Erythroblast (primary cell): ENCODE data around the gene PPM1M.

ENCODE experiments used
- DNase-seq, 2 experiments: peaks; one replicate each; lab custom pipeline; 2025; lab: John Stamatoyannopoulos, UW
- GATA1 ChIP-seq: IDR thresholded peaks from 2 replicates; pipeline ENCODE4 v1.6.1; 2011; ENCODE audit warnings: low read depth, mild to moderate bottlenecking, control low read depth, low read length, moderate library complexity
- POLR2A ChIP-seq: IDR thresholded peaks from 2 replicates; pipeline ENCODE4 v1.6.1; 2011; ENCODE audit warnings: mild to moderate bottlenecking, low read length

PPM1M gene

DNA sequence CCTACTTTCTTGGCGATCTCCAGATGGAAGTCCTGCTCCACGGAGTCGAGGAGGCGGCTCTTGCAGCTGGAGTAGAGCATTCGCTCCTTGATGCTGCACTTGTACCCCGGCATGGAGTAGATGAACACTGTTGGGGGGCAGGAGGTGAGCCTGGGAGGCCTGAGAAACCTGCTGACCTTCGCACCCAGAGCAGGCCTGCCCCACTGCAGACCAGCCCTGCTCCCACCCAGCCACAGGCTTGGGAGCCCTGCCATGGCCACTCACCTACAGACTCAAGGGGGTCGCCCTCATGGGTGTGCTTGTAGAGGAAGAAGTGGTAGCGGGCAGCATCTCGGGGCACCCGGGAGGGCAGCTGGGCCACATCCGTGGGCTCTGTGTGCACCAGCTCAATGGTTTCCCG is 15.9 kb upstream of the PPM1M start:
- TF ChIP-seq GATA1 = no peak
- no peak for TF ChIP-seq POLR2A
- no peak for DNase-seq

DNA sequence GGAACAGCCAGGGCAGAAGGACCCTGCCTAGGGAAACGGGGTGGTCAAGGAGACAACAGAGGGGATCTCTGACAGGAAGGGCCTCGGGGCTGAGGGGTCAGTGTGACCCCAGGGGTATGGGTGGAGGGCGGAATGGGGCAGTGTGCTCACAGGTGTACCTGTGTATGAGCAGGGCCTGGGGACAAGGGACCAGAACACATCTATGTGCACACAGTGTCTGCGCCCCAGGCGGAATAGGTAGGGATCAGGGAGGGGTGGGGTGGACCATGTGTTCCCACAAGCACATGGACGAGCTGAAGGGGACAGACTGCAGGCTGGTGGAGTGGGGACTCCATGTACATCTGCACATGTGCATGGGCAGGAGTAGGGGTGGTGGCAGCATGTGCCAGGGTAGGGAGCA is 15.1 kb upstream of the PPM1M start:
- TF ChIP-seq POLR2A (no peak), GATA1 (no peak)
- no peak for DNase-seq

DNA sequence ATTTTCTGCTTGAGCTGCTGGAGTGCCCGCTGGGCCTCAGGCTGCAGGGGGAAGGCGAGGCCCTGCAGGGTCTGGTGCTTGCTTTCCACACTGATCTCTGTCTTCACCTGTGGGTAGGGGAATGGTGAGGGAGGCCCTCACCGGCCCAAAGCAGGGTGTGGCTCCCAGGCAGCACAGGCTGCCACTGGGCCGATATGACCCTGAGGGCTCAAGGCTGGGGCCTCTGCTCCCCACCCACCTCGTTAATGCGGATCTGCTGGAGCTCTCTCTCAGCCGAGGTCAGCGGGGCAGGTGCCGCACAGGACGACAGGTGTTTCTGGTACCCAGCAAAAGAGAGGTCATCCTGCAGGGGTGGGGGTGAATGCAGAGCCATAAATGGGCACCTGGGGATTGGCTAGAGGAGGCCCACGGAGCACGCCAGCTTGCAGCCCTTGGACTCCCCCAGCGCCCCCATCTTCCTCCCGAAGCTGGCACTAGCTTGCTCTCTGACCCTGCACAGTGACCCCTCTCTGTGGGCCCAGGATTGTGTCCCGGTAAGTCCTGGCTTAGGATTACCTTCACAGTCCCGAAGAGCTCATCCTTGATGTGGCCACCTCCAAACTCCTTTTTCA is 14.6 kb upstream of the PPM1M start:
- no peak for TF ChIP-seq POLR2A
- TF ChIP-seq GATA1 = no peak
- DNase-seq = no peak

DNA sequence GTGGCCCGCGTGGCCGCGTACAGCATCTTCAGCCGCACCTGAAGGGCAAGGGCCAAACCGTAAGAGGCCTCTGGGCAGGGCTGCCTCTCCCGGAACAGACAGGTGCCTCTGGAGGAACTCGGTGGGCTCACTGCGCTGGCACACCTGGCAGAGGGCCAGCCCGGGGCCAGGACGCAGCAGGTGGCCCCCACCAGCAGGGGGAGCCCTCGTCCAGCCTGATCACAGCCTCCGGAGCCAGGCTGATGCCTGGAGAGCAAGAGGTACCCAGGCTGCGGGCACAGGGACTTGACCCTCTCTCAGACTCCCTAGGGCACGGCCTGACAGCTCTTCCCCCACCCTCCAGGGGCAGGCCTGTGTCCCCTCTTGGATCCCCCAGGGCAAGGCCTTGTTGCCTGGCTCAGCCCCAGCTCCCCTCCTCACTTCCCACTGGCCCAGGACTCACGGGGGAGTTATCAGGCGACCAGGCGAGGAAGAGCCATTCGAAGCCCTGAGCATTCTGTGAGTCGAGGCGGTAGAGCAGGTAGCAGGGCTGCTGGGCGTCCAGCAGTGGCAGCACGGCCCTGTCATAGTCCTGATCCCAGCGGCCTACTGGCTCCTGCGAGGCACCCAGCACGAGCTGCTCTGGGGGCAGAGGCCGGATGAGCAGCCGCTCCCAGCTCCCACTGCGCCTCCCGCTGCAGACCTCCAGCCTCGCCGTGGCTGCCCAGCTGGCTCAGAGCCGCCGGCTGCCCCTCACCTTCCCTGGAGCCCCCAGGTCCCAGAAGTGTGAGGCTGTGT is 13.9 kb upstream of the PPM1M start:
- TF ChIP-seq POLR2A (no peak), GATA1 (no peak)
- DNase-seq = peak; percentile 79 to 91

DNA sequence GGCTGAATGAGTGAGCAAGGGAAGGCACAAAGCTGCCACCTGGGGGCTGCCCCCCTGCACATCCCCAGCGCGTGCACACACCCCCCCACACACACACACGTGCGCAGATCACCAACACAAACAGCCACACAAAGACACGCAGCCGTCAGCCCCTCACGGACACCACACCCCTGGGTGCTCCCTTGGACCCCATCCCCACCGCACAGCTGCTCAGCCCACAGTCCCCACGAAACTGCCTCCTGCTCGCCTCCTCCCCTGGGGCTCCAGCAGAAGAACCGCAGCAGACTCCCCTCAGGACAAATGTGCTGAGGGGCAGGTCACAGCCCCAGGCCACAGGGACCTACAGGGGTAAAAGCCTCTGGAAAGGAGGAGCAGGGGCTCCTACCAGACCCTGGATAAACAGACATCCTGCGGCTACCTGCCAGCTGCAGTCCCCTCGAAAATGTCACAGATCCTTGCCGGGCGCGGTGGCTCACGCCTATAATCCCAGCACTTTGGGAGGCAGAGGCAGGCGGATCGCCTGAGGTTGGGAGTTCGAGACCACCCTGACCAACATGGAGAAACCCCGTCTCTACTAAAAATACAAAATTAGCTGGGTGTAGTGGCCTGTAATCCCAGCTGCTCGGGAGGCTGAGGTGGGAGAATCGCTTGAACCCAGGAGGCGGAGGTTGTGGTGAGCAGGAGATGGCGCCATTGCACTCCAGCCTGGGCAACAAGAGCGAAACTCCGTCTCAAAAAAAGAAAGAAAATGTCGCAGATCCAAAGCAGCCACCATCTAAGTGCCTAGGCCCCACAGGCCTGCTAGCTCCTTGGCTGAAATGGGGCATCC is 13.1 kb upstream of the PPM1M start:
- TF ChIP-seq POLR2A (no peak), GATA1 (no peak)
- peak; percentile 18 to 30 for DNase-seq

DNA sequence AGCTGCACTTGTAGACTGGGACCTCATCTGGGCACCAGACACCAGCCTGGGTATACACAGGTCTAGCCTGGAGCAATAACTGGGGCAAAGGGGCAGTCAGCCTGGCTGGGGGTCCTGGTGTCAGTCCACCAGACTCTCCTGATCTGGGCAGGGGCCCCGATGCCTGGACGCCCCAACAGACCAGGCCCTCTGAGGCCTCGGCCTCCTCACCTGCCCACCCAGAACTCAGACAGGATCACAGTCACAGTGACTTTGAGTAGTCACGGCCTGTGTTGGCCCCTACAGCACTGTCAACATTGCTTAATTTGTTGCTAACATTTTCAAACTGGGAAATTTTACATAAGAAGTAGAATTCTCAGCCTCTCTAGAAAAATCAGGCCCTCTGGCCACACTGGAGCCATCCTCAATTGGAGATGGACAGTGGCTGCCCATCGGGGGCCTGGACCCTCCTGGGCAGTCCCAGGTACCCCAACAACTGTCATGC is 12.4 kb upstream of the PPM1M start:
- DNase-seq = no peak

DNA sequence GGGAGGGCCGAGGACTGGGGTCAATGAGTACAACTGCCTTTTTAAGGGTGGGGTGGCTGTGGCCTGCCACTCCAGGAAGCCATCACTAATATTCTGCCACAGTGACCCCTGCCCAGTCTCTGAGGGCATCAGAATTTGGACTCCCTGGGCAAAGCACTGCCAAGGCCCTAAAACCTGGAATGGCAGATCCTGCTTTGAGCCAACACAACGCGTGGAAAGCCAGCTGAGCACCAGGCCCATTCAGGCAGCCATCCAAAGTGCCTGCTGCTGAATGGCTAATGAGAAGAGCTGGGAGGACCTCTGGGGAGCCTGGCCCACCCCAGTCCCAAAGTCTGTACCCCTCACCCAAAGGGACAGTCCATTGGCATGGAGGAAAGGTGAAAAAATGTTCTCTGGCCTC is 11.6 kb upstream of the PPM1M start:
- DNase-seq = no peak
- no peak for TF ChIP-seq POLR2A
- TF ChIP-seq GATA1 = no peak

More for the DNA sequence above, 12.4 kb upstream of the PPM1M start:
- no peak for TF ChIP-seq POLR2A
- no peak for TF ChIP-seq GATA1

DNA sequence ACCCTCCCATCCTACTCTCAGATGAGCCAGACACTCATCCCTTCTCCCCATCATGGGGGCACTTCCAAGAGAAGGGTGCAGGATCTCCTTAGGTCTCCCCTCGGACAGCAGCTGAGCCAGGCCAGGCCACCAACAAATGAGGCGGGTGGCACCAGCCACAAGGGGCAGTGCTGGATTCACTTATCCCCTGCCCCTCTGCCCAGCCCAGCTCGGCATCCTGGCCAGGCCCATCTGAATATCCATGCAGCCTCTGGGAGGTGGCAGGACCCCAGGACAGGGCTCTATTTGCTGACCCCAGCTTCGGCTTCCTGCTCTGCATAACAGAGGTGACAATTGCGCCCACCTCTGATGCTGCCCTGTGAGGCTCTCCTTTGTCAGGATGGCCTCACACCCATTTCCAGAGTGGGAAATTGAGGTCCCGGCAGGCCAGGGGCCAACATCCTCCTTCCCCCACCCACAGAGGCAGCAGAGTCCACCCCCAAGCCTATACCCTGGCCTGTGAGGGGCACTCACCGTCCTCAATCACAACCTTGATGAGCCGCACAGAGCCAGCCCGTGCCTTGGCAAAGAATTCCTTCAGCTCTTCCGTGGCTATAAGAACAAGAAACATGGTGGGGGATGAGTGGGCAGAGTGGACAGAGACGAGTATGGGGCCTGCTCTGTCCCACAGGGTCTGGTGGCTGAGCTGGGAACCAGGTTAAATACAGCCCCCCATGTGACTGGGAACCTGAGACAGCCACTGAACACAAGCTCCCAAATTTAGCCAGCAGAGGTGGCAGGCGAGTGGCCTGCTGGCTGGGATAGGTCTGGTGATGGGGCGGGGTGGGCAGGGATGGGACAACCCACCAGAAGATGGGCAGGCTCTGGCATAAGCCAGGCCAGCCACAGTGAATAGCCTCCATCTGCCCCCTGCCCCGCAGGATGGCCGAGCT is 10.8 kb upstream of the PPM1M start:
- TF ChIP-seq POLR2A = no peak
- TF ChIP-seq GATA1 = no peak
- DNase-seq = no peak

DNA sequence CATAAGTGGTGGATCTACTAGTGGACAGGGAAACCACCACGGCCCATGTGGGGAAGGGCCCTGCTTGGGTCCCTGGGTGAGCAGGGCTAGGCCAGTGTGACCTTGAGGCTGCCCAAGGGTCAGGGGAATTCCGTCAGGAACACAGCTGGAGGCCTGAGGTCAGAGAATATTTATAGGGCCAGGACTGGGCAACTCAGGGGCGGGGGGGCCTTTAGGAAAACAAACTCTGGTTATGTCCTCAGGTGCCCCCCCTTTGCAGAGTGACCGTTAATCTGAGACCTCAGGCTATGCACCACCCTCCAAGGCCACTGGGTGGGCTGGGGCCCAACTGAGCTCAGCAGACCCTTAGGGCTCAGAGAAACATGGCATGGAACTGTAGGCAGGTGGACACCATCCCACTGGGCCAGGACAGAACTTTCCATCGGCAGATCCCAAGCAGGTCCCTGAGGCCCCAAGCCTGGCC is 9.1 kb upstream of the PPM1M start:
- TF ChIP-seq GATA1 (no peak), POLR2A (no peak)
- no peak for DNase-seq

DNA sequence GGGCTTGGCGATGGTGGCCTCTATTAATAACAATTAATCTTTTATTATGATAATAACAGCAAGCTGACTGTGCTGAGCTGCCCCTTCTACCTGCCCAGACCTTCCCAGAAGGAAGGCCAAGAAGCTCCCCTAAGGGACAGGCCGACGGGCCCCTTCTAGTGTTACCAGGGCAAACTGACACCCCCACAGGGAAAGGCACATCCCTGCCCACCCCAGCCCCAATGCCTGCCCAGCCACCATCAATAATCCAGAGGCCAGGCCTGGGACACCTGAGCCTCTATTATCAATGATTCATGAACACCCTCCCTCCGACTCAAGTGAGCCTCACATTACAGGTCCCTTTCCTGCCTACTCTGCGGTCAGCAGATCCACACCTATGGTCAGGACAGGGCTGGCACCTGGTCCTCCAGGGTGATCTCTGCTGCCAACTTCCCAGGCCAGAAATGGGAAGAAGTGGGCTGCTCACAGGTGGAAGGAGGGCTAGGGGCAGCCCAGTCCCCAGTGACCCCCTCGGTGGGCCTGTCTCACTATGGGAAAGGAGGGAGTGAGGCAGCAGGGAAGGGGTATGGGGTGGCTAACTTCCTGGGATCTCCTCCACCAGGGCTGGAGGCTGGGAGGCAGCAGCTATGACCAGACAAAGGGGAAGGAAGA is 8.4 kb upstream of the PPM1M start:
- no peak for DNase-seq
- TF ChIP-seq GATA1 (no peak), POLR2A (no peak)

DNA sequence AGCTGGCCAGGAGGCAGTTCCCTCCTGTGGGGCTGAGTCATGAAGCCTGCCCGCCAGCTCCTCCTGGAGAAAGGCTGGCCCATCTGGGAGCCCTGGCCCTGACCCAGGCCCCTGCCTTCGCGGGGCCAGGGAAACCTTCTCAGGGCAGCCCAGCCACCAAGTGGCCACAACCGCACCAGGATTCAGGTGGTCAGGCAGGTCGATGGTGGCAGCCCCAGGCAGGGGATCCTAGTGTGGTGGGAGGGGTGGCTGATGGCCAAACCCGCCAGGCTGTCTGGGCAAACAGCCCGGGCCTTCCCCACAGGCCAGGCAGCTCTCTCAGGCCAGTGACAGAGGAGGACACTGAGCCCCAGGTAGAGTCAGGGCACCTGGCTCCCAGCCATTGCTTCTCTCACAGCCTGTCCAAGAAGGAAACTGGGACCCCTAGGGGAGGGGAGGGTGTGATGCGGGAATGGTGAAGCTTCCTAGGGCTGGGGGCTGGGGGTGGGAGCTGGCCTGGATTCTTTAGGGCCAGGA is 7.8 kb upstream of the PPM1M start:
- TF ChIP-seq POLR2A = no peak
- no peak for TF ChIP-seq GATA1
- peak; percentile 17 to 53 for DNase-seq

DNA sequence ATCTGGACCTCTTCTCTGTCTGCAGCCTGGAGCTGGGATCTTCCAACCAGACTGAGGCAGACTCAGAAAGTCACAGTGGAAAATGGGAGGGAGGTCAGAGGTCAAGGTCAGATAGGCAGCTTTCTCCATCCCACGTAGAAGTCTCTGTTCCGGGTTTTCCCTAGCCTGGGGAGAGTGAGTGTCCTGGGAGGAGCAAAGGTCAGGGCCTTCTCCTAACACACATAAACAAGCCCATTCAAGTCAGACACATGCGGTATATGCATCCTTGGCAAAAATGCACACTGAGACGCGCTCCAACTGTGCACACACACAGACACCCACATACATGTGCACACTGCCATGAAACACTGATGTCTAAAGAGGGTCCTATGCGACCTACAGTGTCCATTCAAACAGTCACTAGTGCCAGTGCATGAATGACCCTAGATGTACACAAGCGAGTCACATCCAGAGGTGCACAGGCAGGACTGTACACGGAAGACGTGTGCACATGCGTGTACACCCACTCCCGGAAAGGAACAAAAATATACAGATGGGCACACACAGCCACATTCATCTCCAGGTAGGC is 7.3 kb upstream of the PPM1M start:
- DNase-seq = peak; percentile 41 to 52
- TF ChIP-seq GATA1 (no peak), POLR2A (no peak)
